Measurements from ENCODE around the gene RHOT2. TPM values are rescaled to one million over a fixed set of nuclear protein-coding genes. Genes with fewer than 3 reads are reported as not detected.

RHOT2 gene
- total and polyA plus RNA-seq, 9 of the 15 experiments (the other 6 are each of a cell fraction or from before 2014, with no cell fraction given) = 5.0 to 373 (median 112) TPM

DNA sequence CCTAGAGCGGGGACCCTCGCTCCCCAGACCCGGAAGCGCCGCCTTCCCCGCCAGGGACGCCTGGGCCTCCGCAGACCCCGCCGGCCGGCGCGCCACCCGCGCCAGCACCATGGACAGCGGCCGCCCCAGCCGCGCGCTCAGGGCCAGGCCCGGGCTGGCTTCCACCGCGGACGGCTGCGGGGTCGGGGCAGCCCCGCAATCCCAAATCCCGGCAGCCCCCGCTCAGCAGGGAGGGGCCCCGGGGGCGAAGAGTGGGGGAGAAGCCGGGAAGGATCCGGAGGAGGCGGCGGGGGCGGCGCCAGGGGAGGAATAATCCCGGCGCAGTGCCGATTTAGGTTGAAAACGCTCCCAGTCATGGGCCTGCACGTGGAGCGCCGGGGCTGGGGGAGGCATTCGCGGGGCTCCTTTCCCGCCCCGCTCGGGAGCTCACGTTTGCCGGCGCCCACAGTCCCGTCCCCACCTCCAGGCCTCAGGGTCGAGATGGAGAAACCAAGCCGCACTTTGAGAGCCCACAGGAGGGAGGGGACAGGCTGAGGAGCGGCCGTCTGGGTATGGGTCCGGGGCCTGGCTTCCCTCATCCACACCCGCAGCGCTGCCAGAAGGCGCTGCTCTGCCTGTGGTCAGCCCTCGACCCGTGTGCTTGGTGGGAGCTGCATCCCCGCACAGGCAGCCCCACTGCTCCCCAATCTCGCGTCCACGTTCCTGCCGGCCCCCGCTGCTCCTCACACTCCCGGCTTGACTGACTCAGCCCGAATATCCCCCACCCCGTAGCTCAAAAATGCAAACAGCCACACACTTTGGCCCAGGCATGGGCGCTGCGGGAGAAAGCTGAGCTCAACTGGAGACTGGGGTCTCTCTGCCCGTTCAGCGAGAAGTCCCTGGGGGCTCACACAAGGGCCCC is 33.0 kb downstream of the RHOT2 start (continued):
- TF ChIP-seq KDM5B (IDR thresholded peaks at IDR 0.05; ENCODE audit: insufficient replicate concordance, low read depth, low read length) (no peak), MAFG (tag; conservative IDR thresholded peaks at IDR 0.05) (no peak), HDGF (IDR thresholded peaks at IDR 0.05) (no peak), XRCC4 (IDR thresholded peaks at IDR 0.05; ENCODE audit: extremely low read depth, insufficient read depth, insufficient read length) (no peak), TFAP4 (CRISPR knock-in tag; IDR thresholded peaks at IDR 0.05; ENCODE audit: borderline replicate concordance) (no peak), NFE2 (IDR thresholded peaks at IDR 0.05; ENCODE audit: low read depth) (no peak), MCM2 (IDR thresholded peaks at IDR 0.05; ENCODE audit: low read depth) (no peak), MCM7 (IDR thresholded peaks at IDR 0.05) (no peak), NFRKB (IDR thresholded peaks at IDR 0.05; ENCODE audit: low read depth) (no peak), REST (IDR thresholded peaks at IDR 0.05; ENCODE audit: borderline replicate concordance) (peak; percentile 99), REST (CRISPR knock-in tag; IDR thresholded peaks at IDR 0.05; ENCODE audit: low read depth) (peak; percentile 99)
- TF ChIP-seq, protein P1, sequence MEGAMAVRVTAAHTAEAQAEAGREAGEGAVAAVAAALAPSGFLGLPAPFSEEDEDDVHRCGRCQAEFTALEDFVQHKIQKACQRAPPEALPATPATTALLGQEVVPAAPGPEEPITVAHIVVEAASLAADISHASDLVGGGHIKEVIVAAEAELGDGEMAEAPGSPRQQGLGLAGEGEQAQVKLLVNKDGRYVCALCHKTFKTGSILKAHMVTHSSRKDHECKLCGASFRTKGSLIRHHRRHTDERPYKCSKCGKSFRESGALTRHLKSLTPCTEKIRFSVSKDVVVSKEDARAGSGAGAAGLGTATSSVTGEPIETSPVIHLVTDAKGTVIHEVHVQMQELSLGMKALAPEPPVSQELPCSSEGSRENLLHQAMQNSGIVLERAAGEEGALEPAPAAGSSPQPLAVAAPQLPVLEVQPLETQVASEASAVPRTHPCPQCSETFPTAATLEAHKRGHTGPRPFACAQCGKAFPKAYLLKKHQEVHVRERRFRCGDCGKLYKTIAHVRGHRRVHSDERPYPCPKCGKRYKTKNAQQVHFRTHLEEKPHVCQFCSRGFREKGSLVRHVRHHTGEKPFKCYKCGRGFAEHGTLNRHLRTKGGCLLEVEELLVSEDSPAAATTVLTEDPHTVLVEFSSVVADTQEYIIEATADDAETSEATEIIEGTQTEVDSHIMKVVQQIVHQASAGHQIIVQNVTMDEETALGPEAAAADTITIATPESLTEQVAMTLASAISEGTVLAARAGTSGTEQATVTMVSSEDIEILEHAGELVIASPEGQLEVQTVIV (CRISPR knock-in tag; IDR thresholded peaks at IDR 0.05; ENCODE audit: borderline replicate concordance) = no peak
- TF ChIP-seq, protein P2, sequence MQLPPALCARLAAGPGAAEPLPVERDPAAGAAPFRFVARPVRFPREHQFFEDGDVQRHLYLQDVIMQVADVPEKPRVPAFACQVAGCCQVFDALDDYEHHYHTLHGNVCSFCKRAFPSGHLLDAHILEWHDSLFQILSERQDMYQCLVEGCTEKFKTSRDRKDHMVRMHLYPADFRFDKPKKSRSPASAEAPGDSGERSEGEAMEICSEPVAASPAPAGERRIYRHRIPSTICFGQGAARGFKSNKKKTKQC (CRISPR knock-in tag; IDR thresholded peaks at IDR 0.05) = peak; percentile 83

Data from K562 (cell line).